ENCODE data around the gene COX6A1. TPM values are rescaled to one million over a fixed set of nuclear protein-coding genes. Genes with fewer than 3 reads are reported as not detected.

Gene COX6A1
- total RNA-seq, 2 experiments from 2014 or later: 396 to 406 TPM

GRCh38 chr12:120416490-120417216 lies 21.3 kb upstream of the COX6A1 start:
- DNase-seq (no peak), ATAC-seq (no peak)
- H3K4me3 Mint-ChIP-seq: no peak overlapping the region
- ChIA-PET POLR2A (interaction anchor here (1.0 to 1.5 kb wide), 2 partner anchors 16 to 53 kb away, joined by 3 read pairs; no protein-coding TSS in a partner anchor), CTCF (interaction anchor here (0.8 to 1.6 kb wide), 2 partner anchors 13 to 50 kb away, joined by 3 to 4 read pairs; no protein-coding TSS in a partner anchor)
- no peaks in the 10 kb centered on the region for H3K9me3 Mint-ChIP-seq
- TF ChIP-seq, protein P1, sequence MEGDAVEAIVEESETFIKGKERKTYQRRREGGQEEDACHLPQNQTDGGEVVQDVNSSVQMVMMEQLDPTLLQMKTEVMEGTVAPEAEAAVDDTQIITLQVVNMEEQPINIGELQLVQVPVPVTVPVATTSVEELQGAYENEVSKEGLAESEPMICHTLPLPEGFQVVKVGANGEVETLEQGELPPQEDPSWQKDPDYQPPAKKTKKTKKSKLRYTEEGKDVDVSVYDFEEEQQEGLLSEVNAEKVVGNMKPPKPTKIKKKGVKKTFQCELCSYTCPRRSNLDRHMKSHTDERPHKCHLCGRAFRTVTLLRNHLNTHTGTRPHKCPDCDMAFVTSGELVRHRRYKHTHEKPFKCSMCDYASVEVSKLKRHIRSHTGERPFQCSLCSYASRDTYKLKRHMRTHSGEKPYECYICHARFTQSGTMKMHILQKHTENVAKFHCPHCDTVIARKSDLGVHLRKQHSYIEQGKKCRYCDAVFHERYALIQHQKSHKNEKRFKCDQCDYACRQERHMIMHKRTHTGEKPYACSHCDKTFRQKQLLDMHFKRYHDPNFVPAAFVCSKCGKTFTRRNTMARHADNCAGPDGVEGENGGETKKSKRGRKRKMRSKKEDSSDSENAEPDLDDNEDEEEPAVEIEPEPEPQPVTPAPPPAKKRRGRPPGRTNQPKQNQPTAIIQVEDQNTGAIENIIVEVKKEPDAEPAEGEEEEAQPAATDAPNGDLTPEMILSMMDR (IDR thresholded peaks at IDR 0.05): no peak
- no peaks in the 10 kb centered on the region for H3K36me3 Mint-ChIP-seq (ENCODE audit: low read depth)
- intact Hi-C loops (cut with micrococcal nuclease): no loop called here
- H3K4me1 Mint-ChIP-seq (ENCODE audit: low read depth): no peaks in the 10 kb centered on the region
- no peak overlapping the region for H3K27ac Mint-ChIP-seq
- H3K27me3 Mint-ChIP-seq: peaks cover 1% of the 10 kb centered on the region

DNA sequence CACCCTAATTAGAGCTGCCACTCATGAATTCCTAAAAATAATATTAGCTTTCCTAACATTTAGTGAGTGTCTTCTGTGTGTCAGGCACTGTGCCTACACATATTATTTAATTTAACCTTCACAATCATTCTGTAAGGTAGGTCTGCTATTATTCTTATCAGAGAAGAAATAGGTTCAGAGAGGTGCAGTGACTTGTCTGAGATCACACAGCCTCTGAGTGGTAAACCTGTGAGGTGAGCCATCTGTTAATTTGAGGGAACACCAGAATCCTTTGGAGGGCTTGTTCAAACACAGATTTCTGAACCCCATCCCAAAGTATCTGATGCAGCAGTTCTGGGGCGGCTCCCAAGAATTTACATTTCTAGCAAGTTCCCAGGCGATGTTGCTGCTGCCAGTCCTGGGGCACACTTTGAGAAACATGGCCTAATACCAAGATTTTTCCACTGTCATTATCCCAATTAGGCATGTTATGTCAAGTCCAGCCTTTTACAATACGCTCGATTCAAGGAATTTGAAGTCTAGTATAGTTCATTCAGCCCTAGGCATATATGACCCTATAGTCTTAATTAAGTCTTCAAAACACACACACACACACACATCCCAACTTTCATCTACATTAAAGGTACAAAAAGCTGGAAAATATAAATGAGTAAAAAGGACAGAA lies 19.9 kb upstream of the COX6A1 start:
- intact Hi-C loops (cut with micrococcal nuclease): no loop called here
- H3K36me3 Mint-ChIP-seq (ENCODE audit: low read depth): no peaks in the 10 kb centered on the region
- CTCF ChIA-PET: interaction anchor here (0.8 to 0.9 kb wide), 2 partner anchors 12 to 52 kb away, joined by 3 to 4 read pairs; no protein-coding TSS in a partner anchor
- H3K9me3 Mint-ChIP-seq: no peaks in the 10 kb centered on the region
- peaks cover 1% of the 10 kb centered on the region for H3K27me3 Mint-ChIP-seq
- no peak for ATAC-seq
- TF ChIP-seq, protein P1 (IDR thresholded peaks at IDR 0.05): no peak
- H3K4me3 Mint-ChIP-seq: no peak overlapping the region
- no peak for DNase-seq
- no peak overlapping the region for H3K27ac Mint-ChIP-seq
- POLR2A ChIA-PET: no interaction called here
- no peaks in the 10 kb centered on the region for H3K4me1 Mint-ChIP-seq (ENCODE audit: low read depth)

DNA sequence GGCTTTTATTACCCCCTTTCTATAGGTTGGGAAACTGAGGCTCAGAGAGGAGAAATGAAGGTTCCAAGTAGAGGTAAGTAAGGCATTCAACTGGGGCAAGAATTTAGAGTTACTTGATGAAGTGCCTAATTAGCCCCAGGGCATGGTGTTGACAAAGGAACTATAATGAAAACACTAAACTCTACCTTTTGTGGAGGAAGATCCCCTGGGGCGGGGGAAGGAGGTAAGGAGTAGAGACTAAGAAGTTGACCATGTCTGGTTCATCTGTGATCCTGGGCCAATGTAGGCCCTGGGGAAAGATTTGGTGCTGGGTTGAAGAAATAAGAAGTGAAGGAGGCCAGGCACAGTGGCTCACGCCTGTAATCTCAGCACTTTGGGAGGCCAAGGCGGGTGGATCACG lies 16.2 kb upstream of the COX6A1 start:
- POLR2A ChIA-PET: no interaction called here
- TF ChIP-seq, protein P1 (IDR thresholded peaks at IDR 0.05): no peak

DNA sequence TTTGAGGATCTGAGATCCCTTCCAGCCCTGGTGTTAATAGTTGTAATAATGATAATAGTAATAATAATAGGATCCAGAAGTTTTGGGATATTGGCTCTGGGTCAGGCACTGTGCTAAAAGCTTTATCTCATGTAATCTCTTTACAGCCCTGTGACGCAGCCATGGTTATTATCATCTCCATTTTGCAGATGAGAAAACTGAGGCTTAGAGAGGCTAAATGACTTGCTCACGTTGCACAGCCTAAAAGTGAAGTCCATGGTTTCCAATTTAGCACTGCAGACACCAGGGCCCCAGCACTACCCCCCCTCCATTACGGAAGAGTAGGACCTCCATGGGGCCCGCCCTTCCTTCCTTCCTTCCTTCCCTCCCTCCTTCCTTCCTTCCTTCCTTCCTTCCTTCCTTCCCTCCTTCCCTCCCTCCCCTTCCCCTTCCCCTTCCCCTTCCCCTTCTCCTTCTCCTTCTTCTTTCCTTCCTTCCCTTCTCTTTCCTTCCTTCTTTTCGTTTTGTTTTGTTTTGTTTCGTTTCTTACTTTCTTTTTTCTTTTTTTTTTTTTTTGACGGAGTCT lies 14.9 kb upstream of the COX6A1 start:
- Mint-ChIP-seq H3K9me3 (no peaks in the 10 kb centered on the region), H3K27me3 (no peaks in the 10 kb centered on the region), H3K27ac (no peak overlapping the region), H3K4me1 (ENCODE audit: low read depth) (no peaks in the 10 kb centered on the region), H3K36me3 (ENCODE audit: low read depth) (no peaks in the 10 kb centered on the region), H3K4me3 (no peak overlapping the region)
- POLR2A ChIA-PET: no interaction called here
- CTCF ChIA-PET: no interaction called here
- intact Hi-C loops (cut with micrococcal nuclease): no loop called here
- no peak for DNase-seq
- TF ChIP-seq, protein P1 (IDR thresholded peaks at IDR 0.05): no peak
- ATAC-seq: no peak

More for the DNA sequence above, 16.2 kb upstream of the COX6A1 start:
- Mint-ChIP-seq H3K4me3 (no peak overlapping the region), H3K4me1 (ENCODE audit: low read depth) (no peaks in the 10 kb centered on the region), H3K9me3 (no peaks in the 10 kb centered on the region), H3K27me3 (peaks cover 1% of the 10 kb centered on the region), H3K27ac (no peak overlapping the region), H3K36me3 (ENCODE audit: low read depth) (no peaks in the 10 kb centered on the region)
- intact Hi-C loops (cut with micrococcal nuclease): no loop called here
- CTCF ChIA-PET: interaction anchor here (1.2 kb wide), 1 partner anchor 65 kb away, joined by 3 read pairs; no protein-coding TSS in a partner anchor
- ATAC-seq (no peak), DNase-seq (no peak)
